ENCODE measurements around the gene C16orf89.

C16orf89 gene

DNA sequence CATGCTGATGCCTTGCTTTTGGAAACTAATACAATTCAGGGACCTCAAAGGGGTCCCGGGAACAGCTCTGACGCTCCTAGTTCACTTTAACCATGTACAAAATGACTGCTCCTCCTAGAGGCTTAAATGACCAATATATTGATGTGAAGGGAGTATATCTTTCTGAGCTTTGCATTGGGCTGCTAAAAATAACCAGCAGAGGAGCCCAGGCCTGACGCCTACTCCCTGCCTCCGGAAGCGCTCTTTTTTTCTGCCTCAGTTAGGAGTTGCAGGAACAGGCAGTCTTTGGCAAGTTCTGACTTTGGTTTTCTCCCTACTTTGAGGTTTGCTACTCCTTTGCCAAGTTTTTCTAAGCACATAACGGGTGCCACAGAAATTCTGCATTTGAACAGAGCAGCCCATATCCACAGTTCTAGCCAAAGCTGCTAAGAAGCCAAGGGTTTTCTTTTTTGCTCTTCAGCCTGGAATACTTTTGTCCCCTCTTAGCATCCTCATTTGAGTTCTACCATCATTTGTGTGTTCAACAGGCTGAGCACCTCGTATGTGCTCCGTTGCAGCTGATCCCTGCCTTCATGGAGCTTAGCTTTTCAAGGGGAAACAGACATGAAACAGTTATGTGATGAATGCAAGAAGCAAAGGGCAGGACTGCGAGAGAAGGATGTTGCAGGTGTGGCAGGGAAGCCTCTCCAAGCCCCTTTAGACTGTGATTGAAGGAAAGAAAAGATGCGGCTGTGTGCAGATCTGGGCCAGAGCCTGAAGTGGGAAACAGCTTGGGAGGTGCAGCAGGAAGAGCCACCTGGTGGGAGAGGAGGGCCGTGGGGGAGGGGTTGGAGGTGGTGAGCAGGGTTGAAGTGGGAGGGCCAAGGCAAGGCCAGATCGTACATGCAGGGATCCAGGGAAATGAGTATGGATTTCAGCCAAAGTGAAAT is 29.3 kb downstream of the C16orf89 start:
- TF ChIP-seq, protein P1, sequence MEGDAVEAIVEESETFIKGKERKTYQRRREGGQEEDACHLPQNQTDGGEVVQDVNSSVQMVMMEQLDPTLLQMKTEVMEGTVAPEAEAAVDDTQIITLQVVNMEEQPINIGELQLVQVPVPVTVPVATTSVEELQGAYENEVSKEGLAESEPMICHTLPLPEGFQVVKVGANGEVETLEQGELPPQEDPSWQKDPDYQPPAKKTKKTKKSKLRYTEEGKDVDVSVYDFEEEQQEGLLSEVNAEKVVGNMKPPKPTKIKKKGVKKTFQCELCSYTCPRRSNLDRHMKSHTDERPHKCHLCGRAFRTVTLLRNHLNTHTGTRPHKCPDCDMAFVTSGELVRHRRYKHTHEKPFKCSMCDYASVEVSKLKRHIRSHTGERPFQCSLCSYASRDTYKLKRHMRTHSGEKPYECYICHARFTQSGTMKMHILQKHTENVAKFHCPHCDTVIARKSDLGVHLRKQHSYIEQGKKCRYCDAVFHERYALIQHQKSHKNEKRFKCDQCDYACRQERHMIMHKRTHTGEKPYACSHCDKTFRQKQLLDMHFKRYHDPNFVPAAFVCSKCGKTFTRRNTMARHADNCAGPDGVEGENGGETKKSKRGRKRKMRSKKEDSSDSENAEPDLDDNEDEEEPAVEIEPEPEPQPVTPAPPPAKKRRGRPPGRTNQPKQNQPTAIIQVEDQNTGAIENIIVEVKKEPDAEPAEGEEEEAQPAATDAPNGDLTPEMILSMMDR (IDR thresholded peaks at IDR 0.05; ENCODE audit: low read depth, low read length), result no peak
- Histone ChIP-seq H3K36me3 (no peaks in the 10 kb centered on the region), H3K4me1 (no peaks in the 10 kb centered on the region; the same call in 1 of the 2 replicates), H3K4me3 (ENCODE audit: low read depth, low read length) (no peak overlapping the region), H3K27me3 (peaks cover 40% of the 10 kb centered on the region), H3K9me3 (no peaks in the 10 kb centered on the region)
- DNase-seq, result no peak

DNA sequence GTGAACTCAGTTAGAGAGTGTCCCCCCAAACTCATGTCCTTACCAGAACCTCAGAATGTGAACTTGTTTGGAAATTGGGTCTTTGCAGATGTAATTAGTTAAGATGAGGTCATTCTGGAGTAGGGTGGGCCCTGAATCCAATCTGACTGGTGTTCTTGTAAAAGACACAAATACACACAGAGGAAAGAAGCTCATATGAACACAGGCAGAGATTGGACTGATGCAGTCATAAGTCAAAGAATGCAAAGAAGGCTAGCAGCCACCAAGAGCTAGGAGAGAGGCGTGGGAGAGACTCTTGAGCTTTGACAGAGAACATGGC is 29.9 kb downstream of the C16orf89 start:
- H3K4me1 ChIP-seq, result no peaks in the 10 kb centered on the region; the same call in 1 of the 2 replicates
- peaks cover 33% of the 10 kb centered on the region for H3K27me3 ChIP-seq
- TF ChIP-seq, protein P1 (IDR thresholded peaks at IDR 0.05; ENCODE audit: low read depth, low read length), result no peak
- DNase-seq, result no peak
- H3K9me3 ChIP-seq, result no peaks in the 10 kb centered on the region
- H3K36me3 ChIP-seq, result no peaks in the 10 kb centered on the region
- no peak overlapping the region for H3K4me3 ChIP-seq (ENCODE audit: low read depth, low read length)

DNA sequence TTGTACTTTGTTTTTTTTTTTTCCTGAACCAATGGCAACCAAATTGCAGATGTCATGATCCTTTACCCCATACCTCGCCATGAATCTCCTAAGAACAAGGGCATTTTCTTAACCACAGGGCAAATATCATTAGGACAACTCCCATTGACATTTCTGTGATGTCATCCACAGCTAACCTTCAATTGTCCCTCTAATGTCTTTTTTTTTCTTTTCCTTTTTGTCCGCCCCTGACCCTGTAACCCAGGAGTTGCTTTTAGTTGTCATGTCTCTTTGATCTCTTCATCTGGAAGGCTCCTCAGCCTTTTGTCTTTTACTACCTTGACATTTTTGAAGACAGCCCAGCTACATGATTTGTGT is 31.6 kb downstream of the C16orf89 start:
- no peaks in the 10 kb centered on the region; the same call in 1 of the 2 replicates for H3K4me1 ChIP-seq
- DNase-seq, result no peak
- H3K36me3 ChIP-seq, result no peaks in the 10 kb centered on the region
- H3K9me3 ChIP-seq, result no peaks in the 10 kb centered on the region
- peak overlapping the region; percentile 80 for H3K4me3 ChIP-seq (ENCODE audit: low read depth, low read length)
- TF ChIP-seq, protein P1 (IDR thresholded peaks at IDR 0.05; ENCODE audit: low read depth, low read length), result no peak
- H3K27me3 ChIP-seq, result peaks cover 19% of the 10 kb centered on the region

DNA sequence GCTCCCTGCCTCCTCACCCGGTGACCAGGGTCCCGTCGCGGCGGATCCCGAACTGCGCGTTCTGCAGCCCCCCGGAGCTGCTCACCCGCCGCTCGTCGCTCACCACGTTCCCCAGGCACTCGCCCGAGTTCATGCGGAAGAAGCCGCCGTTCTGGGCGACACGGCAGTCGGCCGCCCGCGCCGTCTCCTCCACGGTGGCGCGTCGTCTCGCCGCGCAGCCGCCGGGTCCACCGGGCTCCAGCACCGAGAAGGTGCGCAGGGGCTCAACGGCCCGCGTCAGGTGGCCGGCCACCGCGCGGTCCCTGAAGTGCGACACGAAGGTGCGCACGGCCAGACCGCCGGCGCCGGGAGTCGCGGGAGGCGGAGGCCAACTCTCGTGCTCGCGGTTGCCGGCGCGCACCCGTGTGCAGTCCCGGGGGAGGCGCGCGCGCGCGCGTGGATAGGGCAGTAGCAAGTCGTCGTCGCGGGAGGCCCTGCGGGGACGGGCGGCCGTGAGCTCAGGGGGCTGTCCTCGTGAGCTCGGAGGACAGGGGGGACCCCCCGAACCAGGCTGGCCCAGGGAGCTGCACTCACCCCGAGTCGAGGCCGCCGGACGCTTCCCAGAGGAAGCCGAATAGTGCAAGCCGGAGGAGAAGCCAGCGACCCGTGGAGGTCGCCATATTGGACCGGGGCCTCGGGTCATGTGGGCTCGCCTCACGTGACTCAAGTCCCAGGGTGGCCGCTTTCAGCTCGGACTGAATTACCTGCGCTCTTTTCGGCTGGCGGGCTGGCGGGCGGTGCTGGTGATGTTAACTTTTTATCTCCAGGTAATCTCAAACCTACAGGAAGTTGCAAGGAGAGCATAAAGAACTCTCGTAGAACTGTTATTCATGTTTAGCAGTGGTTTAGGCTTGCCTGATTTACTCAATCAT is 32.2 kb downstream of the C16orf89 start, which contains the start of gene NAGPA:
TSS of gene NAGPA (minus strand) at position 680 of the 911 bp plus-strand sequence. CDS start at position 659, 21 bp downstream.
- Histone ChIP-seq H3K4me3 (ENCODE audit: low read depth, low read length) (peak within 1 kb of the TSS; percentile 80), H3K9me3 (no peaks in the 10 kb centered on the region), H3K27me3 (peaks cover 12% of the 10 kb centered on the region), H3K36me3 (no peaks in the 10 kb centered on the region), H3K4me1 (no peaks in the 10 kb centered on the region; the same call in 1 of the 2 replicates)
- peak; percentile 89 for DNase-seq
- TF ChIP-seq, protein P1 (IDR thresholded peaks at IDR 0.05; ENCODE audit: low read depth, low read length), result no peak

DNA sequence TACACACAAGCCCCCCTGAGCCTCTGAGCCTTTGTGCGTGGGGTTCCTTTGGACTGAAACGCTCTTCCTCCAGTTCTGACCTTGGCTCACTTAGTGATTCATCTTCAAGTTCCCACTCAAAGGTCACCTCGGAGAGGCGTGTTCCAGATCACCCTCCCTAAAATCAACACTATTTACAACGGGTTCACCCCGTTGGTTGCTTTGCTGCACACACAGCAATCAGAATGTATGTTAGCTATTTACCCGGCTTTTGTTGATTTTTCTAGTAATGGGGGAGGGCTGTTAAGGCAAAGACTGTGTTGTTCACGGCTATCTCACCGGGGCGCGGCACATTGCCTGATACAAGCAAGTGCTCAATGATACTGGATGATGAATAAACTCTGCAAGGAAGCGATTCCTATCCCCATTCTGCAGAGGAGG is 33.0 kb downstream of the C16orf89 start:
- no peak for DNase-seq

More for the DNA sequence above, 33.0 kb downstream of the C16orf89 start:
- Histone ChIP-seq H3K4me1 (no peaks in the 10 kb centered on the region; the same call in 1 of the 2 replicates), H3K27me3 (peaks cover 5% of the 10 kb centered on the region), H3K36me3 (no peaks in the 10 kb centered on the region), H3K9me3 (no peaks in the 10 kb centered on the region), H3K4me3 (ENCODE audit: low read depth, low read length) (peak overlapping the region; percentile 80)
- TF ChIP-seq, protein P1 (IDR thresholded peaks at IDR 0.05; ENCODE audit: low read depth, low read length), result no peak

All from BE2C (cell line).